AG09309 (cell line): ENCODE results near the gene HSPA1B.
"Not testable (repeated sequence)": the region's sequence is repeated elsewhere in the genome, so short reads cannot be mapped to it uniquely, and the experiment has no call there.

Experiments
- DNase-seq: peaks from one replicate; pipeline ENCODE4 v3.0.0-alpha.2; 2010; ENCODE audit warnings: low read depth
- H3K4me3 ChIP-seq: 2 replicates; pipeline ENCODE4 v1.5.1; 2011; ENCODE audit warnings: mild to moderate bottlenecking, low read depth, low read length, moderate library complexity; ENCODE audit not compliant: control insufficient read depth
- CTCF ChIP-seq: IDR thresholded peaks from 2 replicates; pipeline ENCODE4 v1.5.1; 2011; ENCODE audit warnings: mild to moderate bottlenecking, low read depth, low read length, inconsistent platforms; ENCODE audit not compliant: insufficient read depth, control insufficient read depth; ENCODE audit errors: missing control alignments

HSPA1B gene

GRCh38 chr6:31858707-31859106, 31.2 kb downstream of the HSPA1B start:
- no peak for DNase-seq
- TF ChIP-seq CTCF: no peak
- H3K4me3 ChIP-seq: no peak overlapping the region

GRCh38 chr6:31859923-31860322, 32.4 kb downstream of the HSPA1B start:
- no peak for TF ChIP-seq CTCF
- no peak for DNase-seq
- H3K4me3 ChIP-seq: no peak overlapping the region

GRCh38 chr6:31860349-31860748, 32.8 kb downstream of the HSPA1B start:
- H3K4me3 ChIP-seq: no peak overlapping the region
- no peak for DNase-seq
- TF ChIP-seq CTCF: no peak

- no peak for DNase-seq
- no peak for TF ChIP-seq CTCF
- no peak overlapping the region for H3K4me3 ChIP-seq
These were observed 33.6 kb downstream of the HSPA1B start for GRCh38 chr6:31861150-31861549.

- no peak for DNase-seq
- TF ChIP-seq CTCF: no peak
- H3K4me3 ChIP-seq: peak overlapping the region; percentile 88
These were observed 34.4 kb downstream of the HSPA1B start for GRCh38 chr6:31861919-31862343.

GRCh38 chr6:31862344-31863235, 35.1 kb downstream of the HSPA1B start, which contains the start of gene NEU1:
Gene NEU1 (minus strand): TSS chr6:31862821. CDS start chr6:31862776, 45 bp downstream.
- peak within 1 kb of the TSS; percentile 88 for H3K4me3 ChIP-seq
- peak; percentile 99 for DNase-seq
- TF ChIP-seq CTCF: no peak

GRCh38 chr6:31864123-31864562, 36.6 kb downstream of the HSPA1B start:
- DNase-seq: not testable (repeated sequence)
- peak overlapping the region; percentile 68 for H3K4me3 ChIP-seq
